Measurements from ENCODE around the gene PRR33. TPM values are rescaled to one million over a fixed set of nuclear protein-coding genes. Genes with fewer than 3 reads are reported as not detected.

Gene PRR33
- total and polyA plus RNA-seq, 9 of the 15 experiments (the other 6 are each of a cell fraction or from before 2014, with no cell fraction given): not detected

GRCh38 chr11:1863352-1864216 is 28.1 kb downstream of the PRR33 start (continued):
- TF ChIP-seq NELFE (IDR thresholded peaks at IDR 0.05; ENCODE audit: insufficient read depth, insufficient read length): no peak
- TF ChIP-seq NFIC (IDR thresholded peaks at IDR 0.05): peak; percentile 73
- TF ChIP-seq SRSF7 (optimal IDR thresholded peaks at IDR 0.05; ENCODE audit: low read depth, low read length): no peak
- peak; percentile 78; the same call in 1 of the 2 replicates for TF ChIP-seq SMARCE1 (IDR thresholded peaks at IDR 0.05)
- TF ChIP-seq MCM3 (IDR thresholded peaks at IDR 0.05): no peak
- no peak for TF ChIP-seq NRF1 (conservative IDR thresholded peaks at IDR 0.05 in 1 of 2, IDR thresholded peaks at IDR 0.05 in 1 of 2)
- no peak for TF ChIP-seq ATF4 (CRISPR knock-in tag; IDR thresholded peaks at IDR 0.05)
- peak; percentile 67; the same call in 1 of the 2 replicates for TF ChIP-seq JUND (IDR thresholded peaks at IDR 0.05; ENCODE audit: borderline replicate concordance, low read depth, low read length)
- no peak; the same call in 2 of the 3 replicates for TF ChIP-seq JUND (tag; IDR thresholded peaks at IDR 0.05; ENCODE audit: borderline replicate concordance, low read depth, low read length)
- peak; percentile 87 for TF ChIP-seq DPF2 (IDR thresholded peaks at IDR 0.05)
- no peak for TF ChIP-seq FOXP1 (CRISPR knock-in tag; IDR thresholded peaks at IDR 0.05)
- TF ChIP-seq SUPT5H (IDR thresholded peaks at IDR 0.05): no peak
- no peak for TF ChIP-seq ZBTB12 (CRISPR knock-in tag; IDR thresholded peaks at IDR 0.05)
- peak; percentile 98; the same call in 1 of the 2 replicates for TF ChIP-seq ZNF449 (CRISPR knock-in tag; IDR thresholded peaks at IDR 0.05)
- no peak for TF ChIP-seq SMARCC2 (IDR thresholded peaks at IDR 0.05; ENCODE audit: low read depth)
- TF ChIP-seq KHSRP (IDR thresholded peaks at IDR 0.05): no peak
- TF ChIP-seq MITF (IDR thresholded peaks at IDR 0.05): no peak
- no peak for TF ChIP-seq MAFK (IDR thresholded peaks at IDR 0.05; ENCODE audit: low read length)
- peak; percentile 66; the same call in 1 of the 2 replicates for TF ChIP-seq MYNN (IDR thresholded peaks at IDR 0.05)
- TF ChIP-seq MYNN (CRISPR knock-in tag; IDR thresholded peaks at IDR 0.05): no peak
- TF ChIP-seq TEAD4 (IDR thresholded peaks at IDR 0.05; ENCODE audit: low read length): no peak
- TF ChIP-seq TEAD4 (CRISPR knock-in tag; IDR thresholded peaks at IDR 0.05; ENCODE audit: borderline replicate concordance): no peak
- no peak for TF ChIP-seq RBM34 (IDR thresholded peaks at IDR 0.05; ENCODE audit: borderline replicate concordance, insufficient read depth, low read length)
- TF ChIP-seq ZNF134 (CRISPR knock-in tag; conservative IDR thresholded peaks at IDR 0.05): no peak
- TF ChIP-seq IRF2 (CRISPR knock-in tag; IDR thresholded peaks at IDR 0.05): no peak
- no peak for TF ChIP-seq POLR2A (conservative IDR thresholded peaks at IDR 0.05)

Measured in K562 (cell line).